Measurements from ENCODE around the gene ITGA3. TPM values are rescaled to one million over a fixed set of nuclear protein-coding genes. Genes with fewer than 3 reads are reported as not detected.

ITGA3 gene
- polyA plus RNA-seq, 3 donors = 89.8 to 104 (median 95.0) TPM

DNA sequence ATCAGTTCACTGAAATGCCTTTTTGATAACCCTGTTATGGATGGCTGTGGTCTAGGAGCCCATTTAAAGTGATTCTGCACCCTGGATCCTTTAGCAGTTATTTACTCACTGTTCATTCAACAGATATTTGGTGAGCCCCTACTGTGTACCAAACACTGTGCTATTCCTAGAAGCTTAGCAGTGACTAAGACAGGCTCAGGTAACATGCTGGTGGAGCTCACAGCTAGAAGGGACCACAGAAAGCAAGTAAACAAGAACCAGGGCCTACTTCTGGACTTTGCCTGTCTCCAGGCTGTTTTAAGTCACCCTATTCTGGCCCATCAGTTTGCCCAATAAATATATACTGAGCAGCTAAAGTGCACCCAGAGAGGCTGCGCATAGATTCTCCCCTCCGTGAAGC lies 11.1 kb downstream of the ITGA3 start:
- DNase-seq (ENCODE audit: low read depth in 3 of 3, low spot score in 2 of 3) = no peak

DNA sequence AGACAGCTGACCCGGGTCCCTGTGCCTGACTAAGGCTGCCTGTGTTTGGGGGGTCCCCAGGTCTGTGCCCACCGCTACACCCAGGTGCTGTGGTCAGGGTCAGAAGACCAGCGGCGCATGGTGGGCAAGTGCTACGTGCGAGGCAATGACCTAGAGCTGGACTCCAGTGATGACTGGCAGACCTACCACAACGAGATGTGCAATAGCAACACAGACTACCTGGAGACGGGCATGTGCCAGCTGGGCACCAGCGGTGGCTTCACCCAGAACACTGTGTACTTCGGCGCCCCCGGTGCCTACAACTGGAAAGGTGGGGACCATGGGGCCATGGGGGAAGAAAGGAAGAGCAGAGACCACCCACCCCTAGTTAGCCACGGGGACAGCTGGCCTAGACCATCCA lies 12.1 kb downstream of the ITGA3 start:
- DNase-seq (ENCODE audit: low read depth in 3 of 3, low spot score in 2 of 3) = no peak

DNA sequence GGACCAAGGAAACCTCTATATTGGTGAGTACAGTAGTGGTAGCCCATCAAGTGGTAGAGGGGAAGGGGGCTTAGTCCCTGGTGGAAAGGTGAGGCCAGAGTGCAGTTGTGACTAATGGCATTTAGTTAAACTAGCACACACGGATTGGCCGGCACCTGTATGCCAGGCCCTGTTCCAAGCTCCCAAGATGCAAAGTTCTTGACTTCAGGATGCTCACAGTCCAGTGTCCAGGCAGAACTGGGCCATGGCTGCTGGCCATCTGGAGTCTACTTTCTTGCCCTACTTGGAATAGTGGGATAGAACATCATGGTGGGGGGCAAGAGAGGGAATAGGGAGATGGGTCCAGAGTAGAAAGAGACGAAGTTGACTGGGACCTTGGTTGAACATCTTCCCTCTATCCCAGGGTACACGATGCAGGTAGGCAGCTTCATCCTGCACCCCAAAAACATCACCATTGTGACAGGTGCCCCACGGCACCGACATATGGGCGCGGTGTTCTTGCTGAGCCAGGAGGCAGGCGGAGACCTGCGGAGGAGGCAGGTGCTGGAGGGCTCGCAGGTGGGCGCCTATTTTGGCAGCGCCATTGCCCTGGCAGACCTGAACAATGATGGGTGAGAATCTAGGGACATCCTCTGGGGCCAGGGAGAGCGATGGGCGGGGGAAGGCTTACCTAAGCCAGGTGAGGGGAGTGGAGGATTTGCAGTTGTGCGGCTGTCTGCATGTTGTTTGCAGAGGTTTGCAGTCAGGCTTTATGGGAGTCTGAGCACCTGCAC lies 15.2 kb downstream of the ITGA3 start:
- DNase-seq (ENCODE audit: low read depth in 3 of 3, low spot score in 2 of 3) = no peak

- DNase-seq (ENCODE audit: low read depth in 3 of 3, low spot score in 2 of 3) = no peak
These were observed 15.8 kb downstream of the ITGA3 start for GRCh38 chr17:50071692-50072091.

DNA sequence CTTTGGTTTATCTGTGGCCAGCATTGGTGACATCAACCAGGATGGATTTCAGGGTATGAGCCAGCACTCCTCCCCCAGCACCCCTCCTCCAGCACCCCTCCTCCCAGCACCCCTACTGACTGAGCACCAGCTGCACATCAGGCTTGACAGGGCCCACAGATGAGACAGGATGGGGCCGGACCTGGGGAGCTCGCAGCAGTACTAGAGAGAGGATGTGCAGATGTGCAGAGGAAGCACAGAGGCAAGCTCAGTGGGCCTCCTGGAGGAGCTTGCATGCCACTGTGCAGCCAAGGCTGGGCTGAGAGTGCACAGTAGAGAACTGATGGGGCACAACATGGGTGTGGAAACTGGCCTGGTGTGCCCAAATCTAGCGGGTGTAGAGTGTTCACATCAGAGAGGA lies 16.2 kb downstream of the ITGA3 start:
- DNase-seq (ENCODE audit: low read depth in 3 of 3, low spot score in 2 of 3) = no peak

DNA sequence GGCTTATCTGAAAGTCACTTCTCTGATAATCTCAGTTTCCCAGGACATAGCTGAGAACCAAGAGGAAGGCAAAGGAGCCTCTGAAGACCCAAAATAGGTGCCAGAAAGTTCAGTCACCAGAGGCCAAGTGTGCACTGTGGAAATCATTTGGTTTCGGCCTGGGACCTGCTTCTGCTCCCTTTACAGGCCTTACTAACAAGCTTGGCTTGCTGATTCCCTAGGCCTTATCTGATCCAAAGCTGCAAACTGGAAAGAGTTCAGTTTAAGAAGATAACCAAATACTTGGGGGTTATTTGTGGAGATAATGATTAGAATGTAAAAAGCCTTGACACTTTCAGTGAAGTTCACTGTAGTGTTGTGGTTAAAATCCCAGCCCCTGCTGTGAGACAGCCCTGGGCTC lies 17.0 kb downstream of the ITGA3 start:
- no peak for DNase-seq (ENCODE audit: low read depth in 3 of 3, low spot score in 2 of 3)

GRCh38 chr17:50074227-50074626 lies 18.3 kb downstream of the ITGA3 start:
- DNase-seq (ENCODE audit: low read depth in 3 of 3, low spot score in 2 of 3) = no peak

DNA sequence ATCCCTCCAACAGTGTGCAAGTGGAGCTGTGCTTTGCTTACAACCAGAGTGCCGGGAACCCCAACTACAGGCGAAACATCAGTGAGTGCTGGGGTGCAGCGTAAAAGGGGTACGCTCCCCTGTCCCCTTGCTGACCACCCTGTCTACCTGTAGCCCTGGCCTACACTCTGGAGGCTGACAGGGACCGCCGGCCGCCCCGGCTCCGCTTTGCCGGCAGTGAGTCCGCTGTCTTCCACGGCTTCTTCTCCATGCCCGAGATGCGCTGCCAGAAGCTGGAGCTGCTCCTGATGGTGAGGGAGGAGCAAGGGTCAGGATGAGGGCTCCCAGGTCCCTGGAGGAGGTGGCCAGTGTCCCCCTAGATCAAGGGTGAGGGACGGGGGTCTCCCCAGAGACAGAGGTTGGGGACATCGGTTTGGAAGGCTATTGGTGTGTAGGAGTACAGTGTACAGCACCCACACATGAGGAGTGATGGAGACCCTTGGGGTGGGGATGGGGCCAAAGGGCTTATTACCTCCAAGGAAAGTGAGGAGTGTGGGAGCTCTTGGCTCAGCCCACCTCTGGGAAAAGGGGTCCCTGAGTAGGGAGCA lies 19.6 kb downstream of the ITGA3 start:
- DNase-seq (ENCODE audit: low read depth in 3 of 3, low spot score in 2 of 3) = no peak

DNA sequence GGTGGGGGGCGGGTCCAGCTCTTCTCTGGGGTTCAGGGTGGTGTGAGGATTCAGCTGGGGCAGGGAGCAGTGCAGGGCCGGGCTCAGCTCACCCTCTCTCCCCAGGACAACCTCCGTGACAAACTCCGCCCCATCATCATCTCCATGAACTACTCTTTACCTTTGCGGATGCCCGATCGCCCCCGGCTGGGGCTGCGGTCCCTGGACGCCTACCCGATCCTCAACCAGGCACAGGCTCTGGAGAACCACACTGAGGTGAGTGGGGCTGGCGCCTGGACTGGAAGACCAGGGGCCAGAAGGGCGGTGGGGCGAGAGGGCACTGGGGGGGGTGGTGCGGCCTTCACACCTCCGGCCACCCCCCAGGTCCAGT lies 20.3 kb downstream of the ITGA3 start:
- no peak for DNase-seq (ENCODE audit: low read depth in 3 of 3, low spot score in 2 of 3)

GRCh38 chr17:50076591-50077235 lies 20.8 kb downstream of the ITGA3 start:
- DNase-seq (ENCODE audit: low read depth in 3 of 3, low spot score in 2 of 3) = no peak

DNA sequence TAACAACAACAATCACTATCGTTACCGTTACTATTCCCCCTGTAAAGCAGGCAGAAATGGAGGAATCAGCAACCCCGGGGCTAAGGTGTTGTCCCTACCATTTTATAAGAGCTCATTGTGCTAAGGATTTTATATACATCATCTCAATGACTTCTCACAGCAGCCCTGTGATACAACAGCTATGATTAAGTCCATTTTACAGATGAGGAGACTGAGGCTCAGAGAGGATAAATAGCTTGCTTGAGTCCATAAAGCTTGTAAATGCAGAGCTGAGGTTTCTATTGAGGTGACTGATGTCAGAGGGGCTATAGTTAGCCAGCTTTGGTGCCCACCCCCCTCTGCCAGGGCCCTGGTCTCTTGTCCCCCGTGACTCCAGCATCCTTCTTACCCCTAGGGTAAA lies 22.5 kb downstream of the ITGA3 start:
- no peak for DNase-seq (ENCODE audit: low read depth in 3 of 3, low spot score in 2 of 3)

DNA sequence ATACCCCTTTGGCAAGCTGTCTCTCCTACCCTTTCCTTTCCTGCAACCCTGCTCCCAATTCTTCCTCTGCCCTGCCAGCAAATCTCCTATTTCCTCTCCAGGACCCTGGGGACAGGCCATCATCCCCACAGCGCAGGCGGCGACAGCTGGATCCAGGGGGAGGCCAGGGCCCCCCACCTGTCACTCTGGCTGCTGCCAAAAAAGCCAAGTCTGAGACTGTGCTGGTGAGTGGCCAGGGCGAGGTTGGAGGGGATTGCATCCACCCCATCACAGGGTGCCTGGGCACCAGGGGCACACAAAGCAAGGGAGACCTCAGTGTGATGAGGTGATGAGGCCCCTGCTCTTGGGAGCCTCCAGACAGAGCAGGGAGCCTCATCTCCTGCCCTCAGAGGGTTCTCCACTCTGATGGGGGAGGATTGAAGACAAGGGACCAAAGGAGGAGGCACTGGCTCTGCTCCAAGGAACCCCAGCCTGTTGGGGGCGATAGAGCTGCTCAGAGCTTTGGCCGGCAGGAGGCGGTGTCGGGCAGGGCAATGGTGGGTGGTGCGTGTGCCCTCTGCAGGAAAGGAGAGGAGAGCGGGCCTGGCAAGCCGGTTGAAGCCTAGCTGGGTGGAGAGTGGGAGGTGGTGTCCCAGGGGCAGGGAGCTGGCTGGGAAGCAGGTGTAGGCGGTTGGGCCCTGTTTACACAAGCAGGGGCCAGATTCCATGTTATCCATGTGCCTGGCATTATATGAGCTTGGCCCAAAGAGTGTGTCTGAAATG lies 23.6 kb downstream of the ITGA3 start:
- no peak for DNase-seq (ENCODE audit: low read depth in 3 of 3, low spot score in 2 of 3)

- DNase-seq (ENCODE audit: low read depth in 3 of 3, low spot score in 2 of 3) = no peak
These were observed 24.2 kb downstream of the ITGA3 start for GRCh38 chr17:50080096-50080480.

- no peak for DNase-seq (ENCODE audit: low read depth in 3 of 3, low spot score in 2 of 3)
These were observed 24.9 kb downstream of the ITGA3 start for GRCh38 chr17:50080827-50081226.

GRCh38 chr17:50081757-50082156 lies 25.8 kb downstream of the ITGA3 start:
- DNase-seq (ENCODE audit: low read depth in 3 of 3, low spot score in 2 of 3) = no peak

DNA sequence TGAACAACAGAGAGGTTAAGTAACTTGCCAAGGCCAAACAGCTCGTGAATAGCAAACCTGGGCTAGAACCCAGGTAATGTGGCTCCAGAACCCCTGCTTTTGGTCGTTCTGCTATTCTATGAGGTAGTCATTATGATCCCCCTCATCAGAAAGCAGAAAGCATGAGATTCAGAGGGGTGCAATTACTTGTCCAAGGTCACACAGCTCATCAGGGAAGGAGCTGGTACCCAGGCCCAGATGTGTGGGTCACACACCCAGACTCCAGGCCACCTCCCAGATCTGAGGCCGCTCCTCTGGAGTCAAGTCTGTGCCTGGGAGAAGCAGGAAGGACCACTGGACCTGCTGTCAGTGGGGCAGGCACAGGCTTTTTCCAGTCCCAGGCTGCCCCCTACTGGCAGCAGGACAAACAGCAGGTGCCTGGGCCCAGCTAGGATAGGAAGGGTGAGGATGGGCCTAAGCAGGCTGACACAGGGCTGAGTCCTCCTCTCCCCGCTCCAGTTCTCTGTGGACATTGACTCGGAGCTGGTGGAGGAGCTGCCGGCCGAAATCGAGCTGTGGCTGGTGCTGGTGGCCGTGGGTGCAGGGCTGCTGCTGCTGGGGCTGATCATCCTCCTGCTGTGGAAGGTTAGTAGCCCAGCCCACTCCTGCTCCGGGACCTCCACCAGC lies 31.5 kb downstream of the ITGA3 start:
- DNase-seq (ENCODE audit: low read depth in 3 of 3, low spot score in 2 of 3) = no peak

GRCh38 chr17:50087912-50088405 lies 32.0 kb downstream of the ITGA3 start:
- DNase-seq (ENCODE audit: low read depth in 3 of 3, low spot score in 2 of 3) = no peak

DNA sequence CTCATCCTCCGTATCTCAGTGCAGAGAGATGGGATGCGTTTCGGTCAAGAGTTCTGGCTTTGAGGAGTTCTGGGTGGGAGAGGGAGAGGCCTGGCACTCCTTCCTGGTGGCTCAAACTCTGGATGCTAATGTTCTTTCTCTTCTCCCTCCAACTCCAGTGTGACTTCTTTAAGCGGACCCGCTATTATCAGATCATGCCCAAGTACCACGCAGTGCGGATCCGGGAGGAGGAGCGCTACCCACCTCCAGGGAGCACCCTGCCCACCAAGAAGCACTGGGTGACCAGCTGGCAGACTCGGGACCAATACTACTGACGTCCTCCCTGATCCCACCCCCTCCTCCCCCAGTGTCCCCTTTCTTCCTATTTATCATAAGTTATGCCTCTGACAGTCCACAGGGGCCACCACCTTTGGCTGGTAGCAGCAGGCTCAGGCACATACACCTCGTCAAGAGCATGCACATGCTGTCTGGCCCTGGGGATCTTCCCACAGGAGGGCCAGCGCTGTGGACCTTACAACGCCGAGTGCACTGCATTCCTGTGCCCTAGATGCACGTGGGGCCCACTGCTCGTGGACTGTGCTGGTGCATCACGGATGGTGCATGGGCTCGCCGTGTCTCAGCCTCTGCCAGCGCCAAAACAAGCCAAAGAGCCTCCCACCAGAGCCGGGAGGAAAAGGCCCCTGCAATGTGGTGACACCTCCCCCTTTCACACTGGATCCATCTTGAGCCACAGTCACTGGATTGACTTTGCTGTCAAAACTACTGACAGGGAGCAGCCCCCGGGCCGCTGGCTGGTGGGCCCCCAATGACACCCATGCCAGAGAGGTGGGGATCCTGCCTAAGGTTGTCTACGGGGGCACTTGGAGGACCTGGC lies 33.3 kb downstream of the ITGA3 start:
- DNase-seq (ENCODE audit: low read depth in 3 of 3, low spot score in 2 of 3) = no peak

DNA sequence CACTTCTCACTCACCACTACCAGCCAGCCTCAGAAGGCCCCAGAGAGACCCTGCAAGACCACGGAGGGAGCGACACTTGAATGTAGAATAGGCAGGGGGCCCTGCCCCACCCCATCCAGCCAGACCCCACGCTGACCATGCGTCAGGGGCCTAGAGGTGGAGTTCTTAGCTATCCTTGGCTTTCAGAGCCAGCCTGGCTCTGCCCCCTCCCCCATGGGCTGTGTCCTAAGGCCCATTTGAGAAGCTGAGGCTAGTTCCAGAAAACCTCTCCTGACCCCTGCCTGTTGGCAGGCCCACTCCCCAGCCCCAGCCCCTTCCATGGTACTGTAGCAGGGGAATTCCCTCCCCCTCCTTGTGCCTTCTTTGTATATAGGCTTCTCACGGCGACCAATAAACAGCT lies 34.2 kb downstream of the ITGA3 start:
- no peak for DNase-seq (ENCODE audit: low read depth in 3 of 3, low spot score in 2 of 3)

All from right renal cortex interstitium (tissue), 3 donors.